ENCODE measurements around the gene CD160. TPM values are rescaled to one million over a fixed set of nuclear protein-coding genes. Genes with fewer than 3 reads are reported as not detected.

Gene CD160
- total RNA-seq, 1 experiment from 2014 or later = not detected

GRCh38 chr1:145757420-145757819 lies 38.1 kb downstream of the CD160 start:
- POLR2A ChIA-PET (ENCODE audit: low non-redundant PET) = no interaction called here
- Histone ChIP-seq H3K36me3 (ENCODE audit: insufficient read depth, low read length, poor library complexity, severe bottlenecking) (peaks cover 4% of the 10 kb centered on the region), H3K4me1 (ENCODE audit: insufficient read depth, low read length, poor library complexity, severe bottlenecking) (peaks cover under 1% of the 10 kb centered on the region), H3K27ac (ENCODE audit: low read depth, low read length, poor library complexity, severe bottlenecking) (no peak overlapping the region), H3K4me3 (ENCODE audit: low read depth, low read length, poor library complexity, severe bottlenecking) (no peak overlapping the region), H3K9me3 (ENCODE audit: low read depth, low read length, poor library complexity, severe bottlenecking) (peaks cover 7% of the 10 kb centered on the region), H3K27me3 (replicated peaks; ENCODE audit: insufficient read depth, low read depth, low read length, poor library complexity) (no peaks in the 10 kb centered on the region)
- CTCF ChIA-PET = no interaction called here
- BruUV-seq (replicated peaks) = no TSS peak
- no peak for DNase-seq (ENCODE audit: low spot score)
- intact Hi-C loops (cut with micrococcal nuclease; ENCODE audit: unreplicated experiment) = no loop called here
- no peak for TF ChIP-seq EZH2 (IDR thresholded peaks at IDR 0.05; ENCODE audit: borderline replicate concordance, low read depth, low read length, poor library complexity, severe bottlenecking)
- TF ChIP-seq CTCF (conservative IDR thresholded peaks at IDR 0.05; ENCODE audit: low read depth, low read length) = no peak

DNA sequence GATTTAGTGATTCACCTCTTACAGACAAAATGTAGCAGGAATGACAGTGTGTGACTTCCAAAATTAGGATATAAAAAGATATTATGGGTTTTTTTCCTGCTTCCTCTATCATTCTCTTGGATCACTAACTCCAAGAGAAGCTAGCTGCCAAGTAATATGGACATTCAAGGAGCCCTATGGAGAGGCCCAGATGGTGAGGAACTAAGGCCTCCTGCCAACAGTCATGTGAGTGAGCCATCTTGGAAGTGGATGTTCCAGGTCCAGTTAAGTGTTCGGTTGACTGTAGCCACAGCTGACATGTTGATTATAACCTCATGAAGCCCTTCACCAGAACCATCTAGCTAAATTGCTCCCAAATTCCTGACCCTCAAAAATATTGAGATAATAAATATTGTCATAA lies 38.8 kb downstream of the CD160 start:
- CTCF ChIA-PET = no interaction called here
- TF ChIP-seq EZH2 (IDR thresholded peaks at IDR 0.05; ENCODE audit: borderline replicate concordance, low read depth, low read length, poor library complexity, severe bottlenecking) (no peak), CTCF (conservative IDR thresholded peaks at IDR 0.05; ENCODE audit: low read depth, low read length) (no peak)
- peaks cover 7% of the 10 kb centered on the region for H3K9me3 ChIP-seq (ENCODE audit: low read depth, low read length, poor library complexity, severe bottlenecking)
- no peaks in the 10 kb centered on the region for H3K27me3 ChIP-seq (replicated peaks; ENCODE audit: insufficient read depth, low read depth, low read length, poor library complexity)
- H3K4me3 ChIP-seq (ENCODE audit: low read depth, low read length, poor library complexity, severe bottlenecking) = no peak overlapping the region
- H3K36me3 ChIP-seq (ENCODE audit: insufficient read depth, low read length, poor library complexity, severe bottlenecking) = peaks cover 4% of the 10 kb centered on the region
- intact Hi-C loops (cut with micrococcal nuclease; ENCODE audit: unreplicated experiment) = no loop called here
- H3K4me1 ChIP-seq (ENCODE audit: insufficient read depth, low read length, poor library complexity, severe bottlenecking) = no peaks in the 10 kb centered on the region
- POLR2A ChIA-PET (ENCODE audit: low non-redundant PET) = no interaction called here
- DNase-seq (ENCODE audit: low spot score) = no peak
- H3K27ac ChIP-seq (ENCODE audit: low read depth, low read length, poor library complexity, severe bottlenecking) = no peak overlapping the region
- no TSS peak for BruUV-seq (replicated peaks)

- CTCF ChIA-PET = no interaction called here
- no peaks in the 10 kb centered on the region for H3K27me3 ChIP-seq (replicated peaks; ENCODE audit: insufficient read depth, low read depth, low read length, poor library complexity)
- H3K4me1 ChIP-seq (ENCODE audit: insufficient read depth, low read length, poor library complexity, severe bottlenecking) = no peaks in the 10 kb centered on the region
- H3K27ac ChIP-seq (ENCODE audit: low read depth, low read length, poor library complexity, severe bottlenecking) = no peak overlapping the region
- POLR2A ChIA-PET (ENCODE audit: low non-redundant PET) = no interaction called here
- DNase-seq (ENCODE audit: low spot score) = no peak
- H3K4me3 ChIP-seq (ENCODE audit: low read depth, low read length, poor library complexity, severe bottlenecking) = no peak overlapping the region
- peaks cover 7% of the 10 kb centered on the region for H3K9me3 ChIP-seq (ENCODE audit: low read depth, low read length, poor library complexity, severe bottlenecking)
- BruUV-seq (replicated peaks) = no TSS peak
- intact Hi-C loops (cut with micrococcal nuclease; ENCODE audit: unreplicated experiment) = no loop called here
- H3K36me3 ChIP-seq (ENCODE audit: insufficient read depth, low read length, poor library complexity, severe bottlenecking) = peaks cover 4% of the 10 kb centered on the region
- TF ChIP-seq CTCF (conservative IDR thresholded peaks at IDR 0.05; ENCODE audit: low read depth, low read length) = no peak
- no peak for TF ChIP-seq EZH2 (IDR thresholded peaks at IDR 0.05; ENCODE audit: borderline replicate concordance, low read depth, low read length, poor library complexity, severe bottlenecking)
These were observed 39.3 kb downstream of the CD160 start for GRCh38 chr1:145758575-145758974.

All from A673 (cell line).